ENCODE data around the gene NKX1-2. TPM values are rescaled to one million over a fixed set of nuclear protein-coding genes. Genes with fewer than 3 reads are reported as not detected.
"Not testable (repeated sequence)": the region's sequence is repeated elsewhere in the genome, so short reads cannot be mapped to it uniquely, and the experiment has no call there.

The NKX1-2 gene
- total RNA-seq, 1 donor from 2014 or later = under 0.01 TPM

DNA sequence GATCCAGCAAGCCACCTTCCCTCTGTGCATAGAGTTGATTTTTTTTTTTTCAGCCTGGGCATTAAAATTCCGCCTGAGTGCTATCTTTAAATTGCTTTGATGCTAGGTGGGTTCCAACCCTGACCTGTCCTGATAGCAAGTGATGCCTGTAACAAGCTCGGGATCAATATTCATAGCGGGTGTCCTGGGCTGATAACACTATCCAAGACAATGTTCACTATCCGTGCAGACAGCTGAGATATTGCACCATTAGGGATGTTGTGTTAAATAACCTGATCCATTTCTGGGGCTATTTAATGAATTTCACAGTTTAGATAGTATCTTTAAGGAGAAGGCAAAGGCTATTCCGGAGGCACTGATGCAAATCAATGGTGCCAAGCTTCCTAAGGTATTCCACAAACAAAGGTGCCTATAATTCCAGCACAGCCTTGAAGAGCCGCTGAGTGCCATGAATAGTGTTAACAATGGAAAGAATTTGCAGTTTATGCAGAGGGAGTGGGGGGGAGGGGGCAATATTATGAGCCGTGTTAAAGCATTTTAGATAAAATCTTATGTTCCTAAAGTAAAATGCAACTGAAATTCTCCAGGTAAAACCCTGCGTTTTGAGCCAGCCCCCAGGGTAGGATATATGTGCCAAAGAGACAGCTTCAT is 4.2 kb upstream of the NKX1-2 start:
- FAIRE-seq (no peak), DNase-seq (ENCODE audit: low spot score in 2 of 2) (no peak)

DNA sequence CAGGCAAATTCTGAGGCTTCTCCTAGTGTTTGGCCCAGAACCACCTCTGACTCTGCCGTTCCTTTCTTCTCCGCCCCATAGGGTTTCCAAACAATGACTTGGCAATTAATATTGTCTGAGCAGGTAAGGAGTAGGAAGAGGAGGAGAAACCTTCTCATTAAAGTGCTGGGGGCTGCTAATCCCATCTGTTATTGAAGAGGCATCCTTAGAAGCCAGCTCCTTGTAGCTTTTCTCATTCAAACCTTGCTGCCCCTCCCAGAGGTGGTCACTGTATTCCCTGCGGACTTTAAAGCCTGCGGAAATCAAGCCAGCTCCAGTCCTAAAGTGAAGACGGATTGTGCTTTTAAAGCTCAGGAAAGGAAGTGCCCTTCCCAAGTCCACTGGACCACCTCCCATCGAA is 1.4 kb upstream of the NKX1-2 start:
- FAIRE-seq = no peak
- no peak for DNase-seq (ENCODE audit: low spot score in 2 of 2)

DNA sequence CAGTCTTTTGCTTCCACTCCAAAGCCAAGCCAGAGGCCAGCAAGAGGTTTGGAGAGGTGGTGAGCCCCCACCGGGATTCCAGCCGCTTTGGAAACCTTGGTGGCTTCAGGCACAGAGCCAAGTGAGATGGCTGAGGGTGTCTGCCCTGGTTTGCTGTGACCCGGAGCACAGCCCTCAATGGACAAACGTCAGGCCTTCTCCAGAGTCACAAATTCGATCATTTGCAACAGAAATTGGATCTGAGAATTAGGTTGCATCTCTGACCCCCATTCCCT is 885 bp upstream of the NKX1-2 start:
- DNase-seq (ENCODE audit: low spot score in 2 of 2) = no peak
- FAIRE-seq = no peak

DNA sequence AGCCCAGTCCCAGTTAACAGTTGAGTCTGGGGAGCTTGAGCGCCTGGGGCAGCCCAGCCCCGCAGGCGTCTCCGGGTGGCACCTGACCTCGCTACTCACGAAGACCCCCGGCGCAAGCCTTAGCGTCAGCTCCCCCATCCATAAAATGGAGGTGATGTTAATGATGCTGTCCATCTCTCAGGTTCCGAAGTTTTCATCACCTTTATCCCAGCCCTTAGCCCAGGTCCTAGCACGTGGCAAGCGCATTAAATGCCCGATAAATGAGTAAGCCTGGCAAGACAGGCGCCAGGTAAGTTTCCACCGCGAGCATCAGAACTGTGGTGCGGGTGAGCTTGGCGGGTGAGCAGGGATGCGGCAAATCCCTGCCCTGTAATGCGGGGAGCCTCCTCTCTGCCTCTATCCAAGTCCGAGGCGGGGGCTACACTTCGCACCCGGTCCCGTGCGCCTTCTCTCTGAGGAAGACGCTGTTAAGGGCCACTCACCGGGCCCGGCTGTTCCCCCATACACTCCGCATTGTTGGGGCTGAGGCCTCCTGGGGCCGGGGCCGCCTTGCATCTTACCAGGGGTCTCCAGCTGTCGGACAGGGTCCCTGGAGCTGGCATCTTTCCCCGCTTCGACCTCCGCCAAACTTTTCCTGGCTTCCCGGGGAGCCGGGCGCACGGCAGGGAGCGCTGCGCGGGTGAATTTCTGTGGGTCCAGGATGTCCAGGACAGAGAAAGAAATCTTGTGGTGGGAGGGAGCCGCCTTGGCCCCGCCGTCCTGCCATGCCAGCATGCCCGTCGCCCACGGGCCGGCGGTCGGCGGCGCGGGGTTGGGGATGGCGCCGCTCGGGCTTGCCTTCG is 444 bp downstream of the NKX1-2 start:
- DNase-seq (ENCODE audit: low spot score in 2 of 2) (no peak), FAIRE-seq (no peak)

DNA sequence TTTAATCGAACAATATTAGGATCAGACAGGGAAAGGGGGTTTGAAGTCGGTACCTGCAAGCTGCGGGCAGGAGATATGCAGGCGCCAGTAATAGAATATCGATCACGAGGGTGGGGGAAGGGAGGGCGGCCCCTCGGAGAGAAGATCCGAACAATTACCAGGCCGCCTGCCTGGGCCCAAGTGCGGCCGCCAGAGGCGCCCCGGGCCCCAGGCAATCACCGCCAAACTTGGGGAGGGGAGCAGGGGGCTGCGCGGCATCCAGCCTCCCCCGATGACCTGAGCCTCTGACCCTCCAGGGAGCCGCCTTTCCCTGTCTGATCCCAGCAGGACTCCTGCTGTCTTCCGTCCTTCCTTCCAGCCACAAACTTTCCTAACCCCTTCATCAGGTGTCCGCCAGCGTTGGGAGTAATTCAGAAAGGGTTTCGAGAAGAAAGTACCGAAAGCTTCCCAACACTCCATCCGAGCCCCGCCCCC is 1.1 kb downstream of the NKX1-2 start:
- DNase-seq (ENCODE audit: low spot score in 2 of 2) (no peak), FAIRE-seq (no peak)

DNA sequence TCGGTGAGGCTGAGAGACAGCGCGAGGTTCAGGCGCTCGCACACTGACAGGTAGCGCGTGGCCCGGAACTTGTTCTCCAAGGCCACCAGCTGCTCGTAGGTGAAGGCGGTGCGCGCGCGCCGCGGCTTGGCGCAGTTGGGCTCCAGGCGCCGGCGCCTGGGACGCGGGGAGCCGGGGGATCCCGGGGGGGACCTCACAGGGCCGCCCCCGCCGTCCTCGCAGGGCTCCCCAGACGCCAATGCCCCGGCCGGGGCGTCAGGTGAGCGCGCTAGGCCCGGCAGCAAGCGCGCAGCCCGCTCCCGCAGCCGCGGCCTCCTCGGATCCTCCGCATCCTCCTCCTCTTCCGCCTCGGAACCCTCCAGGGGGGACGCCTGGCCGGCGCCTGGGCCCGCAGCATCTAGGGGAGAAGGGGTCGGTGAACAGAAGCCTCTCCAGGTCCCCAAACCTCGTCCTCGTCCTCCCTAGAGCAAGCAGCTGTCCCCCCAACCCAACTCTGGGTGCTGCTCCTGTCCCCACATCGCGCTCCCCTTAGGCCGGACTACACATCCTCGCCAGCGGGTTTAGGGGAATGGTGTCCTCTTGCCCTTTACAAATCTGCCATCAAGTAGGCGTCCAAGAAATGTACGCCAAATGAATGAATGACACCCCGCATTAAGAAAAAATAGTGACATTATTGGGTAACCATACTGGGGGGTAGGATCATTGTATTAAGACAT is 1.9 kb downstream of the NKX1-2 start:
- DNase-seq (ENCODE audit: low spot score in 2 of 2) = no peak
- no peak for FAIRE-seq

DNA sequence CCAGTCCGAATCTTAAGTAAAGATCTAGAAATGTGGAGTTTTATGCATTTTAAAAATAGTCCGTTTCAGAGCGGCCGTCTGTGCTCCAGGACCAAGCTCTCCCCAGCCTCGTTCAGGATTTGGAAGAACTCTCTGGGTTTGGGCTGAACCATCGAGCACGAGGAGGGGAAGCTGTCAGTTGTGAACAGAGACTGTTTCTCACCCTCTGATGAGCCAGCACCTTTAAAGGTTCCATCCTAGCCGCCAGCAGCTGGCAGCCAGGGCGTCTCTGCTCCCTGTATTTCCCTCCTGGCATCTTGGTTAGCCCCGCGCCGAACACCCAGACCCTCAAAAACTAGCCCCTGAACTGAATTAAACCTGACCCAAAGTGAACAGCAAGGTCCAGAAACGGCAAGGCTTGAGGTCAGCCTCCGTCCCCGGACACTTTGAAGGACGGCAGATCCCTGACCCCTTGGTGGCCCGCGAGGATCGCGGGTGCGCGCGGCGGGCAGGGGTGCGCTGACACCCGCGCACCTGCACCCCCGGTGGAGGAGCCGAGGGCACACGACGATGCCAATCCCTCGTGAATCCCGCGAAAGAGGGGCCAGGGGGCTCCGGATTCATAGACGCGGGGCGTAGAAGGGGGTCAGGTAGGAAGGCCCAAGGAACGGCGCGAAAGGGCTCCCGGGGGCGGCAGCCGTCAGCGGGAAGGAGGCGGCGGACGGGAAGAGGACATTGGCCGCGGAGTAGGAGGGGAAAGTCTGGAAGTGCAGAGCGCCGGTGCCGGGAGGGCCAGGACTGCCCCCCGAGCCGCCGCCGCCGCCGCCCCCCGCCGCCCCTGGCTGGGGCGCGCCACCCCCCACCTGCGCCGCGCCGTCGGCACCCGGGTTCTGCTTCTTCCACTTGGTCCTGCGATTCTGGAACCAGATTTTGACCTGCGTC is 2.7 kb downstream of the NKX1-2 start:
- FAIRE-seq (no peak), DNase-seq (ENCODE audit: low spot score in 2 of 2) (no peak)

DNA sequence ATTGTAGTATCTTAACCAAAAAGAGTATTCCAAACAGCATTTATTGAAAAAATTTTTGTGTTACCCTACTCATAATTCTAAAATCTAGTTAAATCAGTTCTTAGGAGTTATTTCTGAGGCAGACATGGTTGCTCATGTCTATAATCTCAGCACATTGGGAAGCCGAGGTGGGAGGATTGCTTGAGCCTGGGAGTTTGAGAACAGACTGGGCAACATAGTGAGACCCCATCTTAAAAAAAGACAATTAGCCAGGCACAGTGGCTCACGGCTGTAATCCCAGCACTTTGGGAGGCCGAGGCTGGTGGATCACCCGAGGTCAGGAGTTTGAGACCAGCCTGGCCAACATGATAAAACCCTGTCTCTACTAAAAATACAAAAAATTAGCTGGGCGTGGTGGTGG is 8.1 kb downstream of the NKX1-2 start:
- FAIRE-seq; DNase-seq (ENCODE audit: low spot score in 2 of 2): not testable (repeated sequence)

DNA sequence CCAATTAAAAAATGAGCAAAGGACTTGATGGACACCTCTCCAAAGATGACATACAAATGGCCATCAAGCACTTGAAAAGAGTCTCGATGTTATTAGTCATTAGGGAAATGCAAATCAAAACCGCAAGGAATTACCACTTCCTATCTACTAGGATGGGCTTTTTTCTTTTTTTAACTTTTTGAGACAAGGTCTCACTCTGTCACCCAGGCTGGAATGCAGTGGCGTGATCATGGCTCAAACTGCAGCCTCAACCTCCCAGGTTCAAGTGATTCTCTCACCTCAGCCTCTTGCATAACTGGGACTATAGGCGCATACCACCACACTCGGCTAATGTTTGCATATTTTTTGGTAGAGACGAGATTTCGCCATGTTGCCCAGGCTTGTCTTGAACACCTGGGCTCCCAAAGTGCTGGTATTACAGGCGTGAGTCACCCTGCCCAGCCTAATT is 13.6 kb downstream of the NKX1-2 start:
- FAIRE-seq (no peak), DNase-seq (ENCODE audit: low spot score in 2 of 2) (no peak)

DNA sequence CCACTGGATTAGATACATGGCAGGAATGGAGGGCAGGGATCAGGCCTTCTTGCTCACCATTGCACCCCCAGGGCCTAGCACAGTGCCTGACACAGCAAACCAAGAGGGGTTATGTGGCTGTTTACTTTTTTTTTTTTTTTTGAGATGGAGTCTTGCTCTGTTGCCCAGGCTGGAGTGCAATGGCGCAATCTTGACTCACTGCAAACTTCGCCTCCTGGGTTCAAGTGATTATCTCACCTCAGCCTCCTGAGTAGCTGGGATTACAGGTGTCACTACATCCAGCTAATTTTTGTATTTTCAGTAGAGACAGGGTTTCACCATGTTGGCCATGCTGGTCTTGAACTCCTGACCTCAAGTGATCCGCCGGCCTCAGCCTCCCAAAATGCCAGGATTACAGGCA is 14.2 kb downstream of the NKX1-2 start:
- not testable (repeated sequence) for FAIRE-seq; DNase-seq (ENCODE audit: low spot score in 2 of 2)

DNA sequence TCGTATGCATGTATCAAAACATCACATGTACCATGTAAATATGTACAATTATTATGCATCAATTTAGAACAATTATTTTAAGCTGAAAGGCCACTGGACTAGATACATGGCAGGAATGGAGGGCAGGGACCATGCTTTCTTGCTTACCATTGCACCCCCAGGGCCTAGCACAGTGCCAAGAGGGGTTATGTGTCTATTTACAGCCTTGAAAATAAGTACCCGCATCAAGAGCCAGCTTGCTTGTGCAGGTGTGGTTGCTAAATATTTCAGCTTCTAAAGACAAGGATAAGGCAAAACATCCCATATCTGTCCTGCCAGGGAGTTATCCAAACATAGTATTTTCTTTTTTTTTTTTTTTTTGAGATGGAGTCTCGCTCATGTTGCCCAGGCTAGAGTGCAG is 16.4 kb downstream of the NKX1-2 start:
- no peak for DNase-seq (ENCODE audit: low spot score in 2 of 2)
- no peak for FAIRE-seq

DNA sequence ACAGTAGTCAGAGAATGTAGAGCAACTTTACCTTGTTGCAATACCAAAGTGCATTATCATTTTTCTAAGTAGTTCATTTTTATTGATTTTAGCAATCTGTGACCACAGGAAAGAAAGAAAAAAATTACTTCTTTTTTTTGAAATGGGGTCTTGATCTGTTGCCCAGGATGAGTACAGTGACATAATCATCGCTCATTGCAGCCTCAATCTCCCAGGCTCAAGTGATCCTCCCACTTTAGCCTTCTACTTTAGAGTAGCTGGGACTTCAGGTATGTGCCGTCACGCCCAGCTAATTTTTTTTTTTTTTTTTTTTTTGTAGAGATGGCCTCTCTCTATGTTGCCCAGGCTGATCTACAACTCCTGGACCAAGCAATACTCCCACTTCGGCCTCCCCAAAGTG is 19.8 kb downstream of the NKX1-2 start:
- FAIRE-seq = no peak
- DNase-seq (ENCODE audit: low spot score in 2 of 2) = no peak

DNA sequence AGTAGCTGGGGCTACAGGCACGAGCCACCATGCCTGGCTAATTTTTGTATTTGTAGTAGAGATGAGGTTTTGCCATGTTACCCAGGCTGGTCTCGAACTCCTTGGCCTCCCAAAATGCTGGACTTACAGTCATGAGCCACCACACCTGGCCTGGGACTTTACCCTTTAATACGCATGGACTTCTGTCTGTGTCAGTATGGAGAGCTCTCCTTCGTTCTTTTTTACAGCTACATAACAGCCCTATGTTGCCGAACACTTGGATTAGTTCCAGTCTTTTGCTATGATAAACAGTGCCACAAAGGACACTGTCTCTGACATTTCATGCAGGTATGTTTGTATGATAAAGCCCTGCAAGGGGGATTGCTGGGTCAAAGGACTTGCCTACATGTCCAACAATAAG is 20.3 kb downstream of the NKX1-2 start:
- FAIRE-seq (no peak), DNase-seq (ENCODE audit: low spot score in 2 of 2) (no peak)

DNA sequence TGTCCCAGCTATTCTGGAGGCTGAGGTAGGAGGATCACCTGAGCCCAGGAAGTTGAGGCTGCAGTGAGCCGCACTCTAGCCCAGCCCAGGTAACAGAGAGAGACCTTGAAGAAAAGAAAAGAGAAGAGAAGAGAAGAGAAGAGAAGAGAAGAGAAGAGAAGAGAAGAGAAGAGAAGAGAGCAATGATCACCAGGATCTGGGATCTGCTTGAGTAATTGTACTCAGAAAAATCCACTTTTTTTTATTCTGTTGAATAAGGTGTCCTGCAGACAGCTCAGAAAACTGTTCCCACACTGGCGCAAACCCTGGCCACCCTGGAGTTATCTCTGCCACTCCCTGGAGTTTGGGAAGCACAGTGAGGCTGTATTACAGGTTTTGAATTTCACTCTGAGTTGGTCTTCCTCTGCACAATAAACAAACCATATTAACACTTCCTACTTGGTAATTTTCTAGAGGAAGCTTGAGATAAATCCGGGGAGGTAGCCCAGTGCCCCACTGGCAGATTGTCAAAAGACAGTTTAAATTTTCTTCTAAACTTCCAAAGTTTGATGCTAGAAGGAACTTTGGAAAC is 21.5 kb downstream of the NKX1-2 start:
- FAIRE-seq (no peak), DNase-seq (ENCODE audit: low spot score in 2 of 2) (no peak)

DNA sequence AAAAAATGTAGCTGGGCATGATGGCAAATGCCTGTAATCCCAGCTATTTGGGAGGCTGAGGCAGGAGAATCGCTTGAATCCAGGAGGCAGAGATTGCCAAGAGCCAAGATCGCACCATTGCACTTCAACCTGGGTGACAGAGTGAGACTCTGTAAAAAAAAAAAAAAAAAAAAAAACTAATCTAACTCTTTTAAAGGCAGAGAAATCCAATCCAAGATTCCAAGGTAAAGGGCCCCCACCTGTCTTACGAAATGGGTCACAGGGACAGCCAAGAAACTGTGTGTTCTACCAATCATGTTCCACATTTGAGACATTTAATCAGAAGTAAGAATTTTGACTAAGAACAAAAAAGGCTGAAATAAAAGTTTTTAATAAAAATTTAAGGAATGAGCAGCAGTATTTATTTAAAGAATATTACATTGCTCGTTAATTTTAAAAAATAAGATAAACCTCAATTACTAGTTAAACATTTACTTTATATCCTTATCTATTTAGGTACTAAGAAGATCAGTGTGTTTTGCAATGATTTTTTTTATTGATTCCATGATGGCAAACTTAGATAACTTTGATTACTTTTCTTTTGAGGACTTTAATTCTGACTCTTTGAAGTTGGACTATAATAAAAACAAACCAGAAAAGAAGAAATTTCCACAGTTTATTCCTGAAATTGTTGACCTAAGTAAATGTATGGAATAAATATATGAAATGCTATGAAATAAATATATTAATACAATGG is 24.4 kb downstream of the NKX1-2 start:
- DNase-seq (ENCODE audit: low spot score in 2 of 2) (no peak), FAIRE-seq (peak; percentile 78)

DNA sequence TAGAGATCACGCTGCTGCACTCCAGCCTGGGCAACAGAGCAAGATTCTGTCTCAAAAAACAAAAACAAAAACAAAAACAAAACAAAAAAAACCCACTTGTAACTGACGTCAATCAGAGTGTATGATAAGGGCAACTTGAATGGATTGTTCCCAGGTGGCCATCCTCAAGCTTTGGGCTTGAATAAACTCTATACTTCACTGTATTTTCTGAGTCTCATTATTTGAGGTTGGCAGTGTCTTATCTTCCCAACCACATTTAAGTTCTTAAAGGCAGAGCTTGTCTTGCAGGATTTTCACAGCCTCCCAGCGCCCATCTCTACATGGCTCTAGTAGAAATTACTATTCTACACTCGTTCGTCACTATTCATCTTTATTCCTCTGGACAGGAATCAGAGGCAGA is 26.0 kb downstream of the NKX1-2 start:
- FAIRE-seq (no peak), DNase-seq (ENCODE audit: low spot score in 2 of 2) (no peak)

DNA sequence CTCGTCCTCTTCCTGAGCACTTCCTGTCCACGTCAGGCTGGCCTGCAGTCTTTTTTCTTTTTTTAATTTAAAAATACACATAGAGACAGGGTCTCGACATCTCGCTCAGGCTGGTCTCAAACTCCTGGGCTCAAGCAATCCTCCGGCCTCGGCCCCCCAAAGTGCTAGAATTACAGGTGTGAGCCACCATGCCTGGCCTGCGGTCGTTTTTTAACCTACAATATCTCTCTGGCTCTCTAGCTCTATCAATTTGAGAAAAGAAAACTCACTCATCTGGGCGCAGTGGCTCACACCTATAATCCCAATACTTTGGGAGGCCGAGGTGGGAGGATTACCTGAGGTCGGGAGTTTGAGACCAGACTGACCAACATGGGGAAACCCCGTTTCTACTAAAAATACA is 27.1 kb downstream of the NKX1-2 start:
- DNase-seq (ENCODE audit: low spot score in 2 of 2) (no peak), FAIRE-seq (no peak)

DNA sequence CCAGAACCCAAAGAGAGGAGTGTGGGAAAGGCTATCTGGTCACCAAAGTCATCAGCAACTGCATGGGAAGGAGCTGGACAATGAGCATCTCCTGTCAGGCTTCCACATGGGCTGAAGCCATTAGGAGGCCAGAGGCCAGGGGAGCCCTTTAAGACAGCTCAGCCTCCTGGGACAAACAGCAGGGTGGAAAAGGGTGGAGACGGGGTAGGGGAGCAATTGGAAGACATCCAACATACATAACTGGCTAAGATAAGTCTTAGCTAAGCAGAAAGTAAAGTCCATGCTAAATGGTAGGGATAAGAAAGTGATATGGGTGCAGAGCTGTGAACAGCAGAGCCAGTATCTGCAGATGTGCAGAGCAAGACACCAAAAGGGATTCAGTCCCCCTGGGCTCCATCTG is 29.6 kb downstream of the NKX1-2 start:
- no peak for FAIRE-seq
- DNase-seq (ENCODE audit: low spot score in 2 of 2) = no peak

DNA sequence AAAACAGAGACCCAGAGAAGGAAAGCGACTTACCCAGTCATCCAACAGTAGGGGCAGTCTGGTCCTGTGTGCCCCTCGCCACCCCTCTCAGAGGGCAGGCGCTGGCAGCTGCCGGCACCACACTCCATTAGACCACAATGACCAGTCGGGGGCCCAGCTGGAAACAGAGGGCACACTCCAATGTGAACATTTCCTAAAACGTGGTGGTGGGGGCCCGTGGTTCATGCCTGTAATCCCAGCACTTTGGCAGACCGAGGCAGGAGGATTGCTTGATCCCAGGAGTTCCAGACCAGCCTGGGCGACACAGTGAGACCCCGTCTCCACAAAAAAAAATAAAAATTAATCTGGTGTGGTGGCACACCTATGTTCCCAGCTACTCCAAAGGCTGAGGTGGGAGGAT is 30.2 kb downstream of the NKX1-2 start:
- DNase-seq (ENCODE audit: low spot score in 2 of 2) (no peak), FAIRE-seq (no peak)

Data from frontal cortex (tissue), 4 donors.